Measurements from ENCODE around the gene MAP2K7.
A peak's percentile ranks its signal among the peaks of the same experiment; 100 is the strongest.

The MAP2K7 gene

DNA sequence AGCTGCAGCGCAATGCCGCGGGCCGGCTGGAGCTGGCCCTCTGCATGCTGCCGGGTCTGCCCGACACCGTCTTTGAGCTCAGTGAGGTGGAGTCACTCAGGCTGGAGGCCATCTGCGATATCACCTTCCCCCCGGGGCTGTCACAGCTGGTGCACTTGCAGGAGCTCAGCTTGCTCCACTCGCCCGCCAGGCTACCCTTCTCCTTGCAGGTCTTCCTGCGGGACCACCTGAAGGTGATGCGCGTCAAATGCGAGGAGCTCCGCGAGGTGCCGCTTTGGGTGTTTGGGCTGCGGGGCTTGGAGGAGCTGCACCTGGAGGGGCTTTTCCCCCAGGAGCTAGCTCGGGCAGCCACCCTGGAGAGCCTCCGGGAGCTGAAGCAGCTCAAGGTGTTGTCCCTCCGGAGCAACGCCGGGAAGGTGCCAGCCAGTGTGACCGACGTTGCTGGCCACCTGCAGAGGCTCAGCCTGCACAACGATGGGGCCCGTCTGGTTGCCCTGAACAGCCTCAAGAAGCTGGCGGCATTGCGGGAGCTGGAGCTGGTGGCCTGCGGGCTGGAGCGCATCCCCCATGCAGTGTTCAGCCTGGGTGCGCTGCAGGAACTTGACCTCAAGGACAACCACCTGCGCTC is 3.8 kb upstream of the MAP2K7 start:
- H3K4me3 ChIP-seq (ENCODE audit: low read depth, low read length) = no peak overlapping the region
- no peak for TF ChIP-seq CTCF (IDR thresholded peaks at IDR 0.05; ENCODE audit: borderline replicate concordance, insufficient read depth, low read depth, low read length)

DNA sequence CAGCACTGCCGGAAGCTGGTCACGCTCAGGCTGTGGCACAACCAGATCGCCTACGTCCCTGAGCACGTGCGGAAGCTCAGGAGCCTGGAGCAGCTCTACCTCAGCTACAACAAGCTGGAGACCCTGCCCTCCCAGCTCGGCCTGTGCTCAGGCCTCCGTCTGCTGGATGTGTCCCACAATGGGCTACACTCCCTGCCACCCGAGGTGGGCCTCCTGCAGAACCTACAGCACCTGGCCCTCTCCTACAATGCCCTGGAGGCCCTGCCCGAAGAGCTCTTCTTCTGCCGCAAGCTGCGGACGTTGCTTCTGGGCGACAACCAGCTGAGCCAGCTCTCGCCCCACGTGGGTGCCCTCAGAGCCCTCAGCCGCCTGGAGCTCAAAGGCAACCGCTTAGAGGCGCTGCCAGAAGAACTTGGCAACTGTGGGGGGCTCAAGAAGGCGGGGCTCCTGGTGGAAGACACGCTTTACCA is 3.2 kb upstream of the MAP2K7 start:
- no peak for TF ChIP-seq CTCF (IDR thresholded peaks at IDR 0.05; ENCODE audit: borderline replicate concordance, insufficient read depth, low read depth, low read length)
- no peak overlapping the region for H3K4me3 ChIP-seq (ENCODE audit: low read depth, low read length)

GRCh38 chr19:7900931-7901330 is 2.7 kb upstream of the MAP2K7 start:
- TF ChIP-seq CTCF (IDR thresholded peaks at IDR 0.05; ENCODE audit: borderline replicate concordance, insufficient read depth, low read depth, low read length) = no peak
- H3K4me3 ChIP-seq (ENCODE audit: low read depth, low read length) = no peak overlapping the region

DNA sequence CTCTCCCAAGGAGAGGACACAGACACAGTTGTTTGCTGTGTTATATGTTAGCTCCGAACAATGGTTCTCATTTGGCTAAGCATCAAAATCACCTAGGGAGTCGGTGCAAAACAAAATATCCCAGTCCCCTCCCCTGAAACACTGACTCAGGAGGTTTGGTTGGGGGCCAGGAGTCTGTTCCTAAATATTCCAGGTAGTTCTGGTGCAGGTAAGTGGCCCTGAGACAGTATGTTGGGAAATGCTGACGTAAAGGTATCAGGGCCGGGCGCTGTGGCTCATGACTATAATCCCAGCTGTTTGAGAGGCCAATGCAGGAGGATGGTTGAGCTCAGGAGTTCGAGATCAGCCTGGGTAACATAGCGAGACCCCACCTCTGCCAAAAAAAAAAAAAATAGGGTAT is 2.3 kb upstream of the MAP2K7 start:
- TF ChIP-seq CTCF (IDR thresholded peaks at IDR 0.05; ENCODE audit: borderline replicate concordance, insufficient read depth, low read depth, low read length) = no peak
- no peak overlapping the region for H3K4me3 ChIP-seq (ENCODE audit: low read depth, low read length)

GRCh38 chr19:7902796-7903243 is 857 bp upstream of the MAP2K7 start:
- H3K4me3 ChIP-seq (ENCODE audit: low read depth, low read length) = peak overlapping the region; percentile 60
- TF ChIP-seq CTCF (IDR thresholded peaks at IDR 0.05; ENCODE audit: borderline replicate concordance, insufficient read depth, low read depth, low read length) = no peak

DNA sequence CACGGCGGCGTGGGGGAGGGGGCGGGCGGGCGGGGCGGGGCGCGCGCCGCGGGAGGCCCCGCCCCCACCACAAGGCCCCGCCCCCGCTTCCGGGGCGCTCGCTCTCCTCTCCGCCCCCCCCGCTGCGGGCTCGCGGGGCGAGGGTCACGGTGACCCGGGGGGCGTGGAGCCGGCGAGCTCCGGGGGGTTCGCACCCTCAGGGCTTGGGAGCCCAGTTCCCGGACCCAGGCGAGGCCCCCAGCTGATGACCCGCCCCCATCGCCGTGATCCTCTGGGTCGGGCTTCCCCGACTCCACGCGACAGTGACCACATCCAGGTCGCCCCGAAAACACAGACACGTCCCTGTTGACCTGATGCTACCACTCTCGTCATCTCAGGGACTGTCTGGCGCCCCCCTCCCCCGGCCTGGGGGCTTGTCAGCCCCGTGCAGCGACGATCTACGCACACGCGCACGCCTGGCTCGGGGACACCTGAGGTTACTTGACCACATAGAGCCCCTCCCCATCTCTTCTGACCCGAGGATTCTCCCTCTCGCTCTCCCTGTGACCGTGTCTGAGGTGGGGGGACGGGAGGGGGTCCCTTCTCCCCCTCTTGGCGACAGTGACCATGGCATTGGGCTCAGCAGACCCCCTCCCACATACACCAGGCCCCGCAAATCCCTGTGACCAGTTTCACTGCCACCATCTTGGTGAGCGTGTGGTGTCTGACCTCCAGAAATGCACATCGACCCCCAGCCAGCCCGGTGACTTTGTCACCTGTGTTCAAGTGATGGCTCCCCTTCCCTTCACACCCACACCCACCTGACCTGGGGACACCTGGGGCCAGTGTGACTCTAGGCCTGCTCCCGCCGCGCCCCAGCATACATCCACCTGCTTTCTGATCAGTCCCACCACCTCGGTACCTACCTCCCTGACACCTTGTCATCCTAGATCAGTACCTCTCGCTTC is 670 bp downstream of the MAP2K7 start:
- H3K4me3 ChIP-seq (ENCODE audit: low read depth, low read length) = peak overlapping the region; percentile 82

More for the DNA sequence above, 670 bp downstream of the MAP2K7 start:
- TF ChIP-seq CTCF (IDR thresholded peaks at IDR 0.05; ENCODE audit: borderline replicate concordance, insufficient read depth, low read depth, low read length) = no peak
